SU-DHL-6 (cell line): ENCODE data around the gene SRXN1.

ENCODE experiments used
- EZH2phosphoT487 ChIP-seq: fragments of 200-600 bp; sonication (generic), shearing (Covaris generic); conservative IDR thresholded peaks from 2 replicates; pipeline ENCODE4 v1.6.1; 2018; ENCODE audit warnings: mild to moderate bottlenecking, antibody characterized with exemption, low read length, moderate library complexity, mixed read lengths
- TF ChIP-seq, protein P1 (sequence below): fragments of 200-600 bp; sonication (generic); IDR thresholded peaks from one replicate; pipeline ENCODE4 v1.5.1; 2017; ENCODE audit warnings: antibody characterized with exemption, mild to moderate bottlenecking, low read length, moderate library complexity; ENCODE audit not compliant: insufficient read depth, poor library complexity, severe bottlenecking

DNA sequence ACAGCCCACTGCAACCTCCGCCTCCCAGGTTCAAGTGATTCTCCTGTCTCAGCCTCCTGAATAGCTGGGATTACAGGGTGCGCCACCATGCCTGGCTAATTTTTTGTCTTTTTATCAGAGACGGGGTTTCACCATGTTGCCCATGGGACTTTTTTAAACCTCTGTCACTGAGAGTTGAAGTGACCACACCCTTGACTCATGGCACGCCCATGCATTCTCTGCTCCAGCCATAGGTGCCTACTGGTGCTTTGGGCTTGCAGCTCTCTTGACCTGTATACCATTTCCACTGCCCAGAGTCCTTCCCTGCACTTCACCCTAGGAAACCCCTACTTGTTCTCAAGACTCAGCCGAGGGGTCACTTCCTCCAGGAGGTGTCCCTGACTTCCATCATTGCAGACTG is 25.0 kb upstream of the SRXN1 start:
- TF ChIP-seq, protein P1, sequence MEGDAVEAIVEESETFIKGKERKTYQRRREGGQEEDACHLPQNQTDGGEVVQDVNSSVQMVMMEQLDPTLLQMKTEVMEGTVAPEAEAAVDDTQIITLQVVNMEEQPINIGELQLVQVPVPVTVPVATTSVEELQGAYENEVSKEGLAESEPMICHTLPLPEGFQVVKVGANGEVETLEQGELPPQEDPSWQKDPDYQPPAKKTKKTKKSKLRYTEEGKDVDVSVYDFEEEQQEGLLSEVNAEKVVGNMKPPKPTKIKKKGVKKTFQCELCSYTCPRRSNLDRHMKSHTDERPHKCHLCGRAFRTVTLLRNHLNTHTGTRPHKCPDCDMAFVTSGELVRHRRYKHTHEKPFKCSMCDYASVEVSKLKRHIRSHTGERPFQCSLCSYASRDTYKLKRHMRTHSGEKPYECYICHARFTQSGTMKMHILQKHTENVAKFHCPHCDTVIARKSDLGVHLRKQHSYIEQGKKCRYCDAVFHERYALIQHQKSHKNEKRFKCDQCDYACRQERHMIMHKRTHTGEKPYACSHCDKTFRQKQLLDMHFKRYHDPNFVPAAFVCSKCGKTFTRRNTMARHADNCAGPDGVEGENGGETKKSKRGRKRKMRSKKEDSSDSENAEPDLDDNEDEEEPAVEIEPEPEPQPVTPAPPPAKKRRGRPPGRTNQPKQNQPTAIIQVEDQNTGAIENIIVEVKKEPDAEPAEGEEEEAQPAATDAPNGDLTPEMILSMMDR: no peak
- no peak for TF ChIP-seq EZH2phosphoT487
